ENCODE results near the gene P4HB.
A peak's percentile ranks its signal among the peaks of the same experiment; 100 is the strongest.
"Not testable (repeated sequence)": the region's sequence is repeated elsewhere in the genome, so short reads cannot be mapped to it uniquely, and the experiment has no call there.

P4HB gene

GRCh38 chr17:81844887-81845286, 15.4 kb downstream of the P4HB start:
- DNase-seq, result no peak

GRCh38 chr17:81844327-81844851, 15.9 kb downstream of the P4HB start:
- no peak for DNase-seq

- no peak for DNase-seq
Observed at GRCh38 chr17:81843713-81844326, 16.5 kb downstream of the P4HB start.

GRCh38 chr17:81842725-81843504, 17.4 kb downstream of the P4HB start:
- DNase-seq, result no peak

- no peak for DNase-seq
Observed at GRCh38 chr17:81842378-81842724, 18.0 kb downstream of the P4HB start.

- DNase-seq, result no peak
Observed at GRCh38 chr17:81841866-81842265, 18.5 kb downstream of the P4HB start.

GRCh38 chr17:81840826-81841778, 19.2 kb downstream of the P4HB start:
- DNase-seq, result no peak

- not testable (repeated sequence) for DNase-seq
Observed at GRCh38 chr17:81840059-81840458, 20.3 kb downstream of the P4HB start.

GRCh38 chr17:81839301-81839700, 21.0 kb downstream of the P4HB start:
- DNase-seq, result no peak

GRCh38 chr17:81838753-81839255, 21.5 kb downstream of the P4HB start:
- no peak for DNase-seq

GRCh38 chr17:81837641-81838040, 22.7 kb downstream of the P4HB start:
- DNase-seq, result no peak

GRCh38 chr17:81834831-81835267, 25.5 kb downstream of the P4HB start, which contains the start of gene PPP1R27:
Gene PPP1R27, minus strand, starts transcription at chr17:81835050. Its CDS starts 97 bp downstream, at chr17:81834953.
- no peak for DNase-seq

- DNase-seq, result no peak
Observed at GRCh38 chr17:81833921-81834830, 26.2 kb downstream of the P4HB start.

- DNase-seq, result peak; percentile 98
Observed at GRCh38 chr17:81833160-81833920, 27.0 kb downstream of the P4HB start, which contains the start of gene MCRIP1. Gene MCRIP1, minus strand, starts transcription at chr17:81833291. Its CDS starts 8,785 bp downstream, at chr17:81824506.

- DNase-seq, result peak; percentile 86
Observed at GRCh38 chr17:81832608-81833159, 27.7 kb downstream of the P4HB start.

- peak; percentile 82 for DNase-seq
Observed at GRCh38 chr17:81831957-81832607, 28.3 kb downstream of the P4HB start.

GRCh38 chr17:81831563-81831956, 28.8 kb downstream of the P4HB start:
- peak; percentile 76 for DNase-seq

- no peak for DNase-seq
Observed at GRCh38 chr17:81829858-81830257, 30.5 kb downstream of the P4HB start.

- no peak for DNase-seq
Observed at GRCh38 chr17:81828656-81829055, 31.7 kb downstream of the P4HB start.

All from activated CD8-positive, alpha-beta memory T cell treated with anti-CD3 and anti-CD28 coated beads for 24 hours (primary cell).